ENCODE data around the gene MMP12. TPM values are rescaled to one million over a fixed set of nuclear protein-coding genes. Genes with fewer than 3 reads are reported as not detected.

MMP12 gene
- total and polyA plus RNA-seq, 2 donors from 2014 or later = not detected

DNA sequence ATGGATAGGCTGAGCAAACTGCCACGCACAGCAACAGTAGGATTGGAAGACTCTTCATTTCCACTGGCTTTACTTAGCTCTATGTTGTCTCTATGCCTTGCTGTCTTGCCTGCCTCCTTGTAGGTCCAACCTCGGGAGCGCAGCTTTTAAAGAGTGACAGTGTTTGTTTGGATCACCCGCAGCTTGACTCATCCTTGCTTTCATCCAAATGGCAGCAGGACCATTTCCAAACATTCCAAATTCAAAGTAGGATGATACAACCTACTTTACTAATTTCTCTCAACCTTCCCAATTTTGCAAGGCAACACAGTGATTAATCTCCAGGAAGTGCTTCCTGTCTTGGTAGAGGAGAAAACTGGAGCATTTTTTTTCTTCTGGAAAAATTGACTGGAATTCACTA lies 31.3 kb downstream of the MMP12 start, which contains the start of gene MMP3:
Gene MMP3, minus strand, starts transcription at position 121 of the 400 bp plus-strand sequence. Its CDS starts 63 bp downstream, at position 58.
- TF ChIP-seq, protein P1, sequence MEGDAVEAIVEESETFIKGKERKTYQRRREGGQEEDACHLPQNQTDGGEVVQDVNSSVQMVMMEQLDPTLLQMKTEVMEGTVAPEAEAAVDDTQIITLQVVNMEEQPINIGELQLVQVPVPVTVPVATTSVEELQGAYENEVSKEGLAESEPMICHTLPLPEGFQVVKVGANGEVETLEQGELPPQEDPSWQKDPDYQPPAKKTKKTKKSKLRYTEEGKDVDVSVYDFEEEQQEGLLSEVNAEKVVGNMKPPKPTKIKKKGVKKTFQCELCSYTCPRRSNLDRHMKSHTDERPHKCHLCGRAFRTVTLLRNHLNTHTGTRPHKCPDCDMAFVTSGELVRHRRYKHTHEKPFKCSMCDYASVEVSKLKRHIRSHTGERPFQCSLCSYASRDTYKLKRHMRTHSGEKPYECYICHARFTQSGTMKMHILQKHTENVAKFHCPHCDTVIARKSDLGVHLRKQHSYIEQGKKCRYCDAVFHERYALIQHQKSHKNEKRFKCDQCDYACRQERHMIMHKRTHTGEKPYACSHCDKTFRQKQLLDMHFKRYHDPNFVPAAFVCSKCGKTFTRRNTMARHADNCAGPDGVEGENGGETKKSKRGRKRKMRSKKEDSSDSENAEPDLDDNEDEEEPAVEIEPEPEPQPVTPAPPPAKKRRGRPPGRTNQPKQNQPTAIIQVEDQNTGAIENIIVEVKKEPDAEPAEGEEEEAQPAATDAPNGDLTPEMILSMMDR (IDR thresholded peaks at IDR 0.05; ENCODE audit: borderline replicate concordance, extremely low read depth, insufficient read depth) = no peak
- intact Hi-C loops (cut with DNase I) = no loop called here
- no peaks in the 10 kb centered on the region for H3K4me1 ChIP-seq (ENCODE audit: control insufficient read depth in 2 of 3, insufficient read depth in 2 of 3, low read depth in 1 of 3, low read length in 3 of 3)
- H3K27ac ChIP-seq (ENCODE audit: low read depth in 2 of 2, low read length in 2 of 2) = no peak within 1 kb of the TSS
- DNase-seq (no peak), FAIRE-seq (no peak)
- no peaks in the 10 kb centered on the region for H3K27me3 ChIP-seq (ENCODE audit: control insufficient read depth, insufficient read depth, low read length)
- H3K36me3 ChIP-seq (ENCODE audit: control insufficient read depth in 2 of 3, insufficient read depth in 3 of 3, low read length in 3 of 3) = no peaks in the 10 kb centered on the region
- no peak within 1 kb of the TSS for H3K4me3 ChIP-seq (ENCODE audit: low read length in 3 of 3)
- H3K9me3 ChIP-seq (ENCODE audit: control insufficient read depth in 2 of 3, insufficient read depth in 1 of 3, low read length in 3 of 3) = no peaks in the 10 kb centered on the region
- no peak within 1 kb of the TSS for H3K9ac ChIP-seq (ENCODE audit: low read length in 3 of 3)

DNA sequence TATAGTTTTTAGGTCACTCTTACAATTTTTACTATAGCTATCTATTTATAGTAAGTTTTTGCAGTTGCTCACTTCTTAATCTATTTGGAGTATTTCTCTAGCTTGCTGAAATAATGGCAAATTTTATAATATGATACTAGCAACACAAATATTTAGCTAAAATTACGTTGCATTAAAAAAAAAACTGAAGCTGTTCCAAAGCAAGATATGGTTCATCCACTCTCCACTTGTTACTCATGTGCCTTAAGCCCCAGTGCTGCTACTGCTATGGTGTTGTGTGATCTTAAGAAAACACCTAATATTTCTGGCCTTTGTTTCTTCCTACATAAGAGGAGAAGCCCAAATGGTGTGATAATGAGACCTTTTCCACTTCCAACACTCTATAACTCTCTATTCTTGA lies 31.9 kb downstream of the MMP12 start:
- FAIRE-seq = no peak
- Histone ChIP-seq H3K4me1 (ENCODE audit: control insufficient read depth in 2 of 3, insufficient read depth in 2 of 3, low read depth in 1 of 3, low read length in 3 of 3) (no peaks in the 10 kb centered on the region), H3K9ac (ENCODE audit: low read length in 3 of 3) (no peak overlapping the region), H3K27ac (ENCODE audit: low read depth in 2 of 2, low read length in 2 of 2) (no peak overlapping the region), H3K36me3 (ENCODE audit: control insufficient read depth in 2 of 3, insufficient read depth in 3 of 3, low read length in 3 of 3) (no peaks in the 10 kb centered on the region), H3K4me3 (ENCODE audit: low read length in 3 of 3) (no peak overlapping the region), H3K27me3 (ENCODE audit: control insufficient read depth, insufficient read depth, low read length) (no peaks in the 10 kb centered on the region), H3K9me3 (ENCODE audit: control insufficient read depth in 2 of 3, insufficient read depth in 1 of 3, low read length in 3 of 3) (no peaks in the 10 kb centered on the region)
- no peak for DNase-seq
- TF ChIP-seq, protein P1 (IDR thresholded peaks at IDR 0.05; ENCODE audit: borderline replicate concordance, extremely low read depth, insufficient read depth) = no peak
- intact Hi-C loops (cut with DNase I) = no loop called here

DNA sequence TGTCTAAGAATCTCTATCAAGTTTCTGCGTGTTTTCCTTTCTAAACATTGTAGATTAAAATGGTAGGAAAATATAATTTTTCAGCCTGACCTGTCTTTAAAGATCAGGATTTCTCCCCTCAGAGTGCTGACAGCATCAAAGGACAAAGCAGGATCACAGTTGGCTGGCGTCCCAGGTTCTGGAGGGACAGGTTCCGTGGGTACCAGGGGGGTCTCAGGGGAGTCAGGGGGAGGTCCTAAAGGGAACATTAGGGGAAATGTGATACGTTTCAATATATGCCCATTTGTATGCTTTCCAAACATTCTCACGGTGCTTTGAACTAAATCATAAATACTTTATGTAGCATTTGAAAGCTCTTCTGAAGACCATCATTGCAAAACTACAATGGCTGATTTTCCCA lies 34.8 kb downstream of the MMP12 start:
- H3K27me3 ChIP-seq (ENCODE audit: control insufficient read depth, insufficient read depth, low read length) = no peaks in the 10 kb centered on the region
- no peak overlapping the region for H3K9ac ChIP-seq (ENCODE audit: low read length in 3 of 3)
- H3K36me3 ChIP-seq (ENCODE audit: control insufficient read depth in 2 of 3, insufficient read depth in 3 of 3, low read length in 3 of 3) = no peaks in the 10 kb centered on the region
- DNase-seq = no peak
- FAIRE-seq = no peak
- TF ChIP-seq, protein P1 (IDR thresholded peaks at IDR 0.05; ENCODE audit: borderline replicate concordance, extremely low read depth, insufficient read depth) = no peak
- no peak overlapping the region for H3K4me3 ChIP-seq (ENCODE audit: low read length in 3 of 3)
- intact Hi-C loops (cut with DNase I) = no loop called here
- H3K4me1 ChIP-seq (ENCODE audit: control insufficient read depth in 2 of 3, insufficient read depth in 2 of 3, low read depth in 1 of 3, low read length in 3 of 3) = no peaks in the 10 kb centered on the region
- no peak overlapping the region for H3K27ac ChIP-seq (ENCODE audit: low read depth in 2 of 2, low read length in 2 of 2)
- no peaks in the 10 kb centered on the region for H3K9me3 ChIP-seq (ENCODE audit: control insufficient read depth in 2 of 3, insufficient read depth in 1 of 3, low read length in 3 of 3)

DNA sequence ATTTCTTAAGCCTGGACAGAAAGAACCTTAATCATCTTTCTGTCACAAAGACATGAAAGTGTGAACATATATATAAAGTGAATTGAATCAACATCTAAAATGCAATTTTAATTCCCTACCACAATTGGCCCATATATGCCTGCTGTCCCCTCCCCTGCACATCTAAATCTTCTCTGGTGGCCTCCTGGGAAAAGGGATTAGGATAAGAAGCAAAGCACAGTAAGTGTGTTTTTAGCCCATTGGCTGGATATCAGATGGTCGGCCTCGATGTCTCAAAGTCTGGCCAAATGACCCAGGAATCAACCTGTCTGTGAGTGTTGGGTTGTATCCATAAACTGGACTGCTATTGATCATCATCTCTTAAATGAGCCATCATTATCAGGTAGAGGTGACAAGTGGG lies 37.1 kb downstream of the MMP12 start:
- Histone ChIP-seq H3K9ac (ENCODE audit: low read length in 3 of 3) (no peak overlapping the region), H3K36me3 (ENCODE audit: control insufficient read depth in 2 of 3, insufficient read depth in 3 of 3, low read length in 3 of 3) (no peaks in the 10 kb centered on the region), H3K4me3 (ENCODE audit: low read length in 3 of 3) (no peak overlapping the region), H3K27ac (ENCODE audit: low read depth in 2 of 2, low read length in 2 of 2) (no peak overlapping the region), H3K4me1 (ENCODE audit: control insufficient read depth in 2 of 3, insufficient read depth in 2 of 3, low read depth in 1 of 3, low read length in 3 of 3) (no peaks in the 10 kb centered on the region), H3K9me3 (ENCODE audit: control insufficient read depth in 2 of 3, insufficient read depth in 1 of 3, low read length in 3 of 3) (no peaks in the 10 kb centered on the region), H3K27me3 (ENCODE audit: control insufficient read depth, insufficient read depth, low read length) (no peaks in the 10 kb centered on the region)
- FAIRE-seq (no peak), DNase-seq (no peak)
- intact Hi-C loops (cut with DNase I) = no loop called here
- TF ChIP-seq, protein P1 (IDR thresholded peaks at IDR 0.05; ENCODE audit: borderline replicate concordance, extremely low read depth, insufficient read depth) = no peak
